Bronchial epithelial cell (primary cell): Measurements from ENCODE around the gene LRRC58. TPM values are rescaled to one million over a fixed set of nuclear protein-coding genes. Genes with fewer than 3 reads are reported as not detected.
A peak's percentile ranks its signal among the peaks of the same experiment; 100 is the strongest.
"Not testable (repeated sequence)": the region's sequence is repeated elsewhere in the genome, so short reads cannot be mapped to it uniquely, and the experiment has no call there.

Source experiments
- DNase-seq: peaks from one replicate; pipeline ENCODE4 v3.0.0-alpha.2; 2010; ENCODE audit warnings: low read depth
- FAIRE-seq: peaks from 2 replicates; lab custom pipeline; 2011; peaks lifted over from hg19 to GRCh38; lab: Jason Lieb, UNC
- H3K27me3 ChIP-seq: 2 replicates; pipeline ENCODE4 v1.5.1; 2011; ENCODE audit warnings: low read length; ENCODE audit not compliant: control insufficient read depth, insufficient read depth
- H3K36me3 ChIP-seq: 2 replicates; pipeline ENCODE4 v1.5.1; 2011; ENCODE audit warnings: low read length; ENCODE audit not compliant: control insufficient read depth, insufficient read depth
- H3K4me3 ChIP-seq: 2 replicates; pipeline ENCODE4 v1.5.1; 2011; ENCODE audit warnings: mild to moderate bottlenecking, low read depth, low read length, control low read depth
- CTCF ChIP-seq: IDR thresholded peaks from 2 replicates; pipeline ENCODE4 v1.5.1; 2011; ENCODE audit warnings: mild to moderate bottlenecking, moderate library complexity, low read length, control low read depth, inconsistent platforms; ENCODE audit not compliant: insufficient read depth, severe bottlenecking
- total RNA-seq: library from RNA; depleted of rRNA; stranded (reverse); fragments of >200 nt; gene quantifications from 2 replicates; pipeline ENCODE4 v1.2.1, GENCODE V29; 2014

Gene LRRC58
- total RNA-seq, 1 donor from 2014 or later, result 21.3 TPM

- FAIRE-seq, result no peak
- no peak overlapping the region for H3K4me3 ChIP-seq
- no peaks in the 10 kb centered on the region for H3K27me3 ChIP-seq
- DNase-seq, result no peak
- no peak for TF ChIP-seq CTCF
- no peaks in the 10 kb centered on the region for H3K36me3 ChIP-seq
These were observed 32.3 kb upstream of the LRRC58 start for GRCh38 chr3:120381503-120381902.

- not testable (repeated sequence) for H3K27me3 ChIP-seq, DNase-seq, H3K36me3 ChIP-seq, FAIRE-seq, H3K4me3 ChIP-seq
These were observed 28.8 kb upstream of the LRRC58 start for GRCh38 chr3:120377948-120378347.

- TF ChIP-seq CTCF, result no peak
- no peak overlapping the region for H3K4me3 ChIP-seq
- DNase-seq (no peak), FAIRE-seq (no peak)
- H3K27me3 ChIP-seq, result peaks cover 3% of the 10 kb centered on the region
- H3K36me3 ChIP-seq, result no peaks in the 10 kb centered on the region
These were observed 21.3 kb upstream of the LRRC58 start for GRCh38 chr3:120370463-120370862.

- Histone ChIP-seq H3K36me3 (no peaks in the 10 kb centered on the region), H3K4me3 (no peak overlapping the region), H3K27me3 (peaks cover 3% of the 10 kb centered on the region)
- no peak for TF ChIP-seq CTCF
- FAIRE-seq (no peak), DNase-seq (peak; percentile 21)
These were observed 19.9 kb upstream of the LRRC58 start for GRCh38 chr3:120369037-120369467.

- Histone ChIP-seq H3K36me3 (no peaks in the 10 kb centered on the region), H3K4me3 (no peak overlapping the region), H3K27me3 (peaks cover 3% of the 10 kb centered on the region)
- TF ChIP-seq CTCF, result no peak
- DNase-seq, result no peak
- FAIRE-seq, result no peak
These were observed 19.0 kb upstream of the LRRC58 start for GRCh38 chr3:120368172-120368571.

GRCh38 chr3:120364821-120365220 is 15.7 kb upstream of the LRRC58 start:
- TF ChIP-seq CTCF, result no peak
- FAIRE-seq (no peak), DNase-seq (peak; percentile 58)
- peaks cover 3% of the 10 kb centered on the region for H3K27me3 ChIP-seq
- H3K4me3 ChIP-seq, result no peak overlapping the region
- no peaks in the 10 kb centered on the region for H3K36me3 ChIP-seq
